Heart left ventricle (tissue), 16 donors: Measurements from ENCODE around the gene MYOM1. TPM values are rescaled to one million over a fixed set of nuclear protein-coding genes. Genes with fewer than 3 reads are reported as not detected.

Experiments
- ATAC-seq, 4 donors: fragments of 200-7000 bp; cut with Tn5 transposase; one replicate each; pipeline ENCODE4 v1.9.1; 2020 to 2022; ENCODE audit warnings: moderate library complexity in 4 of 4, mild to moderate bottlenecking in 3 of 4, moderate number of reproducible peaks in 1 of 4
- DNase-seq, 5 donors: peaks; one replicate each; pipeline ENCODE4 v3.0.0-alpha.2; 2020
- H3K27ac ChIP-seq, 12 donors: fragments of 200-600 bp; sonication (generic) in 4 of 12; one replicate each; pipeline versions ENCODE4 v1.5.0 to v1.8.0; 2016 to 2022; ENCODE audit warnings: mild to moderate bottlenecking in 2 of 12
- H3K27me3 ChIP-seq, 9 donors: fragments of 200-600 bp; sonication (generic) in 2 of 9; one replicate each; pipeline versions ENCODE4 v1.5.1 to v1.8.0; 2016 to 2022; ENCODE audit warnings: mild to moderate bottlenecking in 3 of 9
- H3K36me3 ChIP-seq, 9 donors: fragments of 200-600 bp; sonication (generic) in 2 of 9; one replicate each; pipeline versions ENCODE4 v1.5.0 to v1.8.0; 2018 to 2022; ENCODE audit warnings: mild to moderate bottlenecking in 2 of 9
- H3K4me1 ChIP-seq, 12 donors: fragments of 200-600 bp; sonication (generic) in 4 of 12; one replicate each; pipeline versions ENCODE4 v1.5.0 to v1.8.0; 2016 to 2022; ENCODE audit warnings: mild to moderate bottlenecking in 3 of 12
- H3K4me3 ChIP-seq, 12 donors: fragments of 200-600 bp; sonication (generic) in 4 of 12; one replicate each; pipeline versions ENCODE4 v1.5.0 to v1.8.0; 2017 to 2022; ENCODE audit warnings: mild to moderate bottlenecking in 9 of 12, moderate library complexity in 4 of 12
- H3K9me3 ChIP-seq, 12 donors: fragments of 200-600 bp; sonication (generic) in 4 of 12; one replicate each; pipeline versions ENCODE4 v1.5.0 to v1.8.0; 2016 to 2022; ENCODE audit warnings: mild to moderate bottlenecking in 1 of 12
- CTCF ChIP-seq, 12 donors: fragments of 200-600 bp; sonication (generic) in 4 of 12; IDR thresholded peaks; one replicate each; pipeline versions ENCODE4 v1.5.0 to v1.8.0; 2018 to 2022; ENCODE audit warnings: antibody characterized with exemption in 12 of 12, mild to moderate bottlenecking in 5 of 12
- POLR2A ChIP-seq, 2 donors: fragments of 450-650 bp; IDR thresholded peaks; one replicate each; pipeline ENCODE4 v1.6.1; 2017; ENCODE audit warnings: antibody characterized with exemption in 2 of 2, mild to moderate bottlenecking in 2 of 2, moderate library complexity in 2 of 2
- WGBS, 4 donors: extraction: QIAGEN DNeasy Blood & Tissue Kit in 2 of 4; methylation state at CpG; one replicate each; pipeline versions ENCODE4 v1.1.5 to v1.1.7; 2013 to 2018; 5-methylcytosine and 5-hydroxymethylcytosine counted together
- intact Hi-C, 10 donors: fragments of 100-400 bp; cut with DNase I; formaldehyde crosslinking; loops; one replicate each; pipeline versions ENCODE4 v1.11.1 to v1.14.2; 2022
- polyA plus RNA-seq, 2 donors: library from polyadenylated mRNA; stranded (reverse); fragments of 200-250 nt; gene quantifications; one replicate each; pipeline ENCODE4 v1.2.3, GENCODE V29; 2013
- total RNA-seq, 9 donors: library from RNA; depleted of rRNA in 2 of 9; stranded (reverse); fragments of >200 nt in 2 of 9; fragmentation: NEBNext Ultra II Directional in 3 of 9; extraction: Animal tissue kit (Norgen Biotek cat#: 25700) in 3 of 9; gene quantifications; one replicate each; pipeline versions ENCODE4 v1.1.0 to v1.2.4, GENCODE V29; 2016 to 2023
- donor health status: ischemic (EF 13 %, LVEDD 7.1; RV severe dilation, severe dysfunction).
- donor health status: healthy with polysubstance abuse.
- donor health status: DM: no; HTN: yes; CAD: no.
- donor health status: DM: no; HTN: no; CAD: no.
- donor health status: ischemic (EF 25% LVEDD 6.9; RV normal size, moderate dysfunction).
- donor health status: ischemic (EF 25% LVEDD 5.7; RV mildly dilated, moderate dysfunction).
- donor health status: healthy.
- donor health status: DM: yes; HTN: yes; CAD: no.
- donor health status: ischemic (EF 35%, LVEDD 5.7; RV mildly dilated, moderate dysfunction).
- donor health status: nonischemic (EF 11% LVEDD 7.7; RV severe dilation, severe dysfunction).
- donor health status: DM: yes; HTN: yes; CAD: no.
- donor health status: PGD.
- donor health status: ischemic (EF 29% LVEDD 5.4; RV normal size, mild dysfunction).
- donor health status: nonischemic (EF 23%, LVEDD 6.1; RV moderate dilation, normal function).

The MYOM1 gene
- total and polyA plus RNA-seq, 11 donors: 112 to 1,344 (median 801) TPM

- 79 to 89% (median 87%) methylated on average over 5 of the region's 5 CpGs for WGBS, 4 donors
- H3K36me3 ChIP-seq: peaks cover 0 to 90% (median 24%) of the 10 kb centered on the region in 9 donors
Measured at GRCh38 chr18:3095921-3096320, 123.8 kb downstream of the MYOM1 start.

DNA sequence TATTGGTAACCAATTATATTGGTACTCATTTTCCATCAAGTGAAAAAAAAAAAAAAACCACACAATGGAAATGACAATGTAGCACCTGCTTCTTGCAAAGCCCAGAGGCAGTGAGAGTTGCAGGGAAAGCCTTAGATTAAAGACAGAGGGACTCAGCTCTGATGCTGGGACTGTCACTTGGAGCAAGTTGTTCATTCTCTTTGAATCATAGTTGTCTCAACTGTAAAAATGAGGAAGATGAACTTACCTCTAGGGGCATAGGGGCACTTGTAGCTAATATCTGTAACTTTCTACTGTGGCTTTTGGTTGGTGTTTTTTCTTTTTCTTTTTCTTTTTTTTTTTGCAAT lies 125.5 kb downstream of the MYOM1 start:
- Histone ChIP-seq H3K9me3 (no peaks in the 10 kb centered on the region), H3K27me3 (no peaks in the 10 kb centered on the region), H3K4me1 (peaks cover 0 to 26% (median 5%) of the 10 kb centered on the region in 12 donors), H3K36me3 (peaks cover 0 to 90% (median 31%) of the 10 kb centered on the region in 9 donors), H3K4me3 (no peak overlapping the region), H3K27ac (peak overlapping the region in 1 of 12 donors; percentile 27)
- ATAC-seq (peak in 2 of 4 donors; percentile 13 to 16), DNase-seq (no peak)
- TF ChIP-seq CTCF (IDR thresholded peaks at IDR 0.05): no peak
- no peak for TF ChIP-seq POLR2A (IDR thresholded peaks at IDR 0.05)
- intact Hi-C loops: no loop called here

More at GRCh38 chr18:3095921-3096320, 123.8 kb downstream of the MYOM1 start:
- Histone ChIP-seq H3K4me1 (peaks cover 0 to 34% (median 5%) of the 10 kb centered on the region in 12 donors), H3K27me3 (no peaks in the 10 kb centered on the region), H3K4me3 (no peak overlapping the region), H3K9me3 (no peaks in the 10 kb centered on the region), H3K27ac (no peak overlapping the region)
- peak in 2 of 4 donors; percentile 2 to 19 for ATAC-seq
- intact Hi-C loops: no loop called here
- TF ChIP-seq CTCF (IDR thresholded peaks at IDR 0.05): no peak
- no peak for TF ChIP-seq POLR2A (IDR thresholded peaks at IDR 0.05)
- no peak for DNase-seq

- no peak overlapping the region for H3K4me3 ChIP-seq
- peak overlapping the region in 2 of 12 donors; percentile 26 to 27 for H3K27ac ChIP-seq
- H3K36me3 ChIP-seq: peaks cover 0 to 90% (median 27%) of the 10 kb centered on the region in 9 donors
- intact Hi-C loops: no loop called here
- no peaks in the 10 kb centered on the region for H3K9me3 ChIP-seq
- H3K27me3 ChIP-seq: no peaks in the 10 kb centered on the region
- ATAC-seq (peak in 2 of 4 donors; percentile 12 to 38), DNase-seq (peak in 2 of 5 donors; percentile 35 to 39)
- peaks cover 0 to 26% (median 5%) of the 10 kb centered on the region in 12 donors for H3K4me1 ChIP-seq
- 56 to 67% (median 63%) methylated on average over 10 of the region's 10 CpGs for WGBS, 4 donors
- no peak for TF ChIP-seq POLR2A (IDR thresholded peaks at IDR 0.05)
- TF ChIP-seq CTCF (IDR thresholded peaks at IDR 0.05): no peak
Measured at GRCh38 chr18:3093624-3094337, 126.0 kb downstream of the MYOM1 start.

- Histone ChIP-seq H3K27ac (no peak overlapping the region), H3K27me3 (no peaks in the 10 kb centered on the region), H3K9me3 (no peaks in the 10 kb centered on the region), H3K36me3 (peaks cover 0 to 90% (median 33%) of the 10 kb centered on the region in 9 donors), H3K4me3 (no peak overlapping the region), H3K4me1 (peaks cover 0 to 26% (median 5%) of the 10 kb centered on the region in 12 donors)
- intact Hi-C loops: no loop called here
- TF ChIP-seq POLR2A (IDR thresholded peaks at IDR 0.05): no peak
- ATAC-seq (no peak), DNase-seq (no peak)
- 86 to 91% (median 89%) methylated on average over 7 of the region's 7 CpGs for WGBS, 4 donors
Measured at GRCh38 chr18:3092727-3093126, 127.0 kb downstream of the MYOM1 start.
